Naive thymus-derived CD8-positive, alpha-beta T cell (primary cell): Measurements from ENCODE around the gene CX3CR1. TPM values are rescaled to one million over a fixed set of nuclear protein-coding genes. Genes with fewer than 3 reads are reported as not detected.

ENCODE experiments used
- ATAC-seq, 2 donors: fragments of 150-1000 bp; cut with Tn5 transposase in 1 of 2; sonication (Bioruptor Pico), chemical (Tn5 transposase) in 1 of 2; 1 replicate in 1 of 2; 2 replicates in 1 of 2; pipeline ENCODE4 v1.10.0; 2021; ENCODE audit warnings: mild to moderate bottlenecking in 2 of 2, moderate library complexity in 2 of 2
- POLR2A ChIA-PET: fragments of 350-600 bp; sonication (Branson Sonifier 250); formaldehyde crosslinking; loops from one replicate; lab custom pipeline; 2021; ENCODE audit warnings: antibody characterized with exemption; lab: Charles Lee
- DNase-seq, 10 donors: peaks; one replicate each; pipeline versions ENCODE4 v3.0.0 to v3.0.0-alpha.2; 2020 to 2022
- H3K27ac Mint-ChIP-seq, 10 donors: one replicate each; pipeline ENCODE4 v1.8.0; 2020 to 2022; ENCODE audit warnings: mild to moderate bottlenecking in 10 of 10, mixed read lengths in 10 of 10, moderate library complexity in 4 of 10, inconsistent platforms in 1 of 10
- H3K27me3 Mint-ChIP-seq, 5 donors: one replicate each; pipeline ENCODE4 v1.8.0; 2021 to 2022; ENCODE audit warnings: mixed read lengths in 5 of 5
- H3K36me3 Mint-ChIP-seq, 3 donors: one replicate each; pipeline ENCODE4 v1.8.0; 2020 to 2022; ENCODE audit warnings: mixed read lengths in 3 of 3, mild to moderate bottlenecking in 2 of 3, inconsistent platforms in 1 of 3
- H3K4me1 Mint-ChIP-seq, 4 donors: one replicate each; pipeline ENCODE4 v1.8.0; 2021 to 2022; ENCODE audit warnings: mixed read lengths in 4 of 4
- H3K4me3 Mint-ChIP-seq, 10 donors: one replicate each; pipeline ENCODE4 v1.8.0; 2020 to 2022; ENCODE audit warnings: mild to moderate bottlenecking in 10 of 10, mixed read lengths in 10 of 10, moderate library complexity in 6 of 10, inconsistent platforms in 1 of 10
- H3K9me3 Mint-ChIP-seq, 9 donors: one replicate each; pipeline ENCODE4 v1.8.0; 2020 to 2022; ENCODE audit warnings: mixed read lengths in 9 of 9, mild to moderate bottlenecking in 3 of 9, inconsistent platforms in 1 of 9, moderate library complexity in 1 of 9
- polyA plus RNA-seq, 3 donors: library from polyadenylated mRNA; unstranded; fragments of 300-500 nt; fragmentation: Illumina TruSeq; gene quantifications; one replicate each; pipeline ENCODE4 v1.2.3, GENCODE V29; 2021
- total RNA-seq, 8 experiments: library from RNA in 2 of 8; stranded (reverse) in 2 of 8; gene quantifications; one replicate each; pipeline ENCODE4 v1.2.3 and lab custom pipeline; 2021 to 2026

The CX3CR1 gene
- total and polyA plus RNA-seq, 5 experiments from 2014 or later, result 0.66 to 61.8 (median 2.8) TPM

DNA sequence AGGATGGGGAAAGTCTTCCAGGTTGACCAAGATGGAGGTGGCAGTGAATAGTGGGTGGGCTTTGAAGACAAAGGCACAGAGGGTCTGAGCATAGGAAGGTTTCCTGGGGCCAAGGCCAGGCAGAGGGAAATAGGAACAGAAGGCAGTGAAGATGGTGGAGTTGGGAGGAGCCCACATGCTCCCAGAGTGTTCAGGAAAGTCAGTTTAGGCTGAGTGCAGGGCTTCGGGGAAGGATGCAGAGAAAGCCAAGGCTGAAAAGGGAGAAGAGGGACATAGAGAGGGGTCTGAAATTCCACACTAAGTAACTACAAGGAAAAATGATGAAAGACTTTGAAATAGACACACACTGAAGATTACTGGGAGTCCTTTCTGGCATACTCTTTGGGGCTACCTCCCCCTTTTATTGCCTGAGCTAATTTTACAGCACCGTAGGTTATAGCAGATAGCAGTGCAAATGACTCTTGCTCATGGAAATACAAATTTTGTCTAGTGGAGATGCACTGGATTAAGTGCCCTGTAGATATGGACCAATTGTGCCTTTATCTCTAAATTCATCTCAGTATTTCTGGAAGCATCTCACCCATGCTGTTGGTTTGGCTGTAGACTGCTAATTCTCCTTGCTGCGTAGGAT, 3.8 kb downstream of the CX3CR1 start:
- ATAC-seq (no peak), DNase-seq (no peak)
- H3K4me1 Mint-ChIP-seq, result peaks cover 0 to 46% (median 6%) of the 10 kb centered on the region in 4 donors
- H3K36me3 Mint-ChIP-seq, result no peaks in the 10 kb centered on the region
- H3K27me3 Mint-ChIP-seq, result peaks cover 0 to 12% (median 2%) of the 10 kb centered on the region in 5 donors
- POLR2A ChIA-PET, result no interaction called here
- H3K4me3 Mint-ChIP-seq, result peak overlapping the region in 3 of 10 donors; percentile 0 to 93 (median 68)
- H3K27ac Mint-ChIP-seq, result peak overlapping the region in 3 of 10 donors; percentile 17 to 74 (median 40)
- no peaks in the 10 kb centered on the region for H3K9me3 Mint-ChIP-seq

DNA sequence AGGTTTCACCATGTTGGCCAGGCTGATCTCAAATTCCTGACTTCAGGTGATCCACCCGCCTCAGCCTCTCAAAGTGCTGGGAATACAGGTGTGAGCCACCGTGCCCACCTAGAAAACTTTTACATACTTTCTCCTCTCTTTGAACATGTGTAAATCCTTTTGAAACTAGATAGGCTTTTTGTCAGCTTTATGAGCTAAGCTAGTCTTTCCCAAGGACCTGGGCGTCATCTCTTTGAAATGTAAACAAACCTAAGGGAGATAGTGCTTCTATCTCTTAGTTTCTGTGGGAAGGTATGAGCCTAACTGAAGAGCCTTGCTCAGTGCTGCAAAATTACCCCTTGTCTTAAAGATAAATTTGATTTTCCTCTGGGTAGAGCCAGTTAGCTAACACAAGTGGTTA, 4.8 kb downstream of the CX3CR1 start:
- Mint-ChIP-seq H3K9me3 (no peaks in the 10 kb centered on the region), H3K4me3 (peak overlapping the region in 2 of 10 donors; percentile 59 to 68), H3K27me3 (peaks cover 0 to 12% (median 2%) of the 10 kb centered on the region in 5 donors), H3K36me3 (no peaks in the 10 kb centered on the region), H3K27ac (peak overlapping the region in 1 of 10 donors; percentile 67), H3K4me1 (peaks cover 0 to 48% (median 6%) of the 10 kb centered on the region in 4 donors)
- ATAC-seq (no peak), DNase-seq (no peak)
- POLR2A ChIA-PET, result no interaction called here

DNA sequence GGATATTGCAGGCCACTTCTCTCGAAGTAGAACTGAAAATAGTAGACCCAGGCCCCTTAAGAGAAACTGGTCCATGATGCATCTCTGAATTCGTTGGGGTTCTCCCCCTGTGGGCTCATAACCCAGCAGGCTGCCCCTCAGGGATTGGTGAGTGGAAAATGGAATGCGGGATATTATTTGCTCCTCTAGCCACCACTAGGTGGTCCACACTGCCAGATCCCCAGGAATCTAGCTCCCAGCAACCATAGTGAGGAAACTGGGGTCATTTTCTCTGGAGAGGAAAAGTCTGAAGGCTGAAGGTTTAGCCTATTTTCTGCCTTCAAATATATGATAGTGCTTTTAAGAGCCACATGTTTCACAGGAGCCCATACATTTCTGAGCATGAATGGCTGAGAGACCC, 6.7 kb downstream of the CX3CR1 start:
- Mint-ChIP-seq H3K27ac (peak overlapping the region in 1 of 10 donors; percentile 70), H3K27me3 (peaks cover 0 to 12% (median 2%) of the 10 kb centered on the region in 5 donors), H3K4me1 (peaks cover 0 to 58% (median 14%) of the 10 kb centered on the region in 4 donors), H3K4me3 (peak overlapping the region in 2 of 10 donors; percentile 19 to 24), H3K9me3 (no peaks in the 10 kb centered on the region), H3K36me3 (no peaks in the 10 kb centered on the region)
- POLR2A ChIA-PET, result no interaction called here
- ATAC-seq (no peak), DNase-seq (no peak)

DNA sequence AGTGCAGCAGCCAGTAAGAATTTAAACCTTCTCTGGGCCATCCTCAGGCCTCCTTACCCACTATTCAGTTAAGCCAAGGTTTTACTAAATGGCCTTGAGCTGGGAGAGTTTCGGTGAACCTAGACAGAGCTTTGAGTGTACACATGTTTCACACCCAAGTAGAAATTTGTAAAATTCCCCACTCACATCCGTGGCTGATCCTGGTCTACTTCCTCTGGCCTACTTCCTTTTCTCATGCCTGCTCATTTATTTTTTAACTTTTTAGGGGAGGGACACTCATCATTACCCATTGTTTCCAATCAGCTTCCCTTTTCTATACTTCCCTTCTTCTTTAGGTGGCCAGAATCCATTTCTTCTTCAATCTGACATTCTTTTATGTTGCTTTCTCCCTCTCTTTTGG, 7.6 kb downstream of the CX3CR1 start:
- POLR2A ChIA-PET, result no interaction called here
- Mint-ChIP-seq H3K36me3 (no peaks in the 10 kb centered on the region), H3K4me3 (peak overlapping the region in 2 of 10 donors; percentile 39 to 60), H3K9me3 (no peaks in the 10 kb centered on the region), H3K4me1 (peaks cover 4 to 65% (median 23%) of the 10 kb centered on the region in 4 donors), H3K27ac (peak overlapping the region in 2 of 10 donors; percentile 17 to 70), H3K27me3 (peaks cover 0 to 12% (median 2%) of the 10 kb centered on the region in 5 donors)
- ATAC-seq (no peak), DNase-seq (no peak)

DNA sequence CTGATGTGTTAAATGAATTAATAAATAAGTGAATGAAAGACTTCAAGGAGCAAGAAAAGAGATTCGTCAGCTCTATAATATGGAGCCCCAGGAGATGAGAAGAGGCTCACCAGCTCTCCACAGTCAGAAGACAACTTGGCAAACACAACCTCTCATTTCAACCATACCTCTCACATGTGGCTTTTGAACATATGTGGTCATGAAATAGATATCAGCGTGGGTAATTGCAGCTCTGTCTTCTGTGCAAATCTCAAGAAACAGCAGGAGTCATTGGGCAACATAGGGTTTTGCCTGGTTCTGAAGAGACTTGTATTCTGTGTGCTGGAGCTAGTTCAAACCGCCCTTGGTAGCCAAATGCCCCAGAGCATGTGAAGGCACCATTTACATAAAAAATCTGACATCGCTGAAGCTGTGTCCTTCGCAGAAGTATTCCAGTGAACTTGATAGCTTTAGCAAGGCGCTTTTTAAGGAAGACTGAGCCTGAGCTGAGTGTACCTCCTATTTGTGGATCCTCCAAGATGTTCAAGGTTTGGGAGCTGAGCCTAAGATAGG, 8.4 kb downstream of the CX3CR1 start:
- Mint-ChIP-seq H3K9me3 (no peaks in the 10 kb centered on the region), H3K4me3 (peak overlapping the region in 2 of 10 donors; percentile 41 to 43), H3K36me3 (no peaks in the 10 kb centered on the region), H3K4me1 (peaks cover 4 to 63% (median 20%) of the 10 kb centered on the region in 4 donors), H3K27ac (peak overlapping the region in 1 of 10 donors; percentile 70), H3K27me3 (peaks cover 0 to 10% (median 0%) of the 10 kb centered on the region in 5 donors)
- POLR2A ChIA-PET, result no interaction called here
- ATAC-seq (no peak), DNase-seq (no peak)

DNA sequence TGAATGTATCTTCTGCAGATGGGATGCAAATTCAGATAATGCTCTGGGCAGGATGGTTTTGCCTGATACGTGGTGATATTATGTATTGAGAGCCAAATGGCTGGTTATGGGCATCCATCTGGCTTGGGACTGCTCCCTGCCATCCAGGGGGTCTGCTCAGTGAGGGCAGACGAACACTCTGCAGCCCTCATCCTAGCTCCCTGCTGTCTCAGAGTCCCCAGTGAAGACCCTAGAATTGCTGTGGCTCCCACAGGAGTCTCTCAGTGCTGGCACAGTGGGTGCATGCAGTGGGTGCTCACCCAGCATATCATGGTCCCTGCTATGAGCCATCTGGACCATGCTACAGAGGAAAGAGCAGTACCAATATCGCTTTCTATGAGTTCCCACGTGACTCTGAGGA, 10.3 kb downstream of the CX3CR1 start:
- POLR2A ChIA-PET, result no interaction called here
- H3K9me3 Mint-ChIP-seq, result no peaks in the 10 kb centered on the region
- peaks cover 0 to under 1% (median 0%) of the 10 kb centered on the region in 5 donors for H3K27me3 Mint-ChIP-seq
- H3K27ac Mint-ChIP-seq, result peak overlapping the region in 2 of 10 donors; percentile 11 to 96
- H3K36me3 Mint-ChIP-seq, result no peaks in the 10 kb centered on the region
- H3K4me3 Mint-ChIP-seq, result peak overlapping the region in 1 of 10 donors; percentile 22
- ATAC-seq (no peak), DNase-seq (no peak)
- peaks cover 4 to 74% (median 20%) of the 10 kb centered on the region in 4 donors for H3K4me1 Mint-ChIP-seq

DNA sequence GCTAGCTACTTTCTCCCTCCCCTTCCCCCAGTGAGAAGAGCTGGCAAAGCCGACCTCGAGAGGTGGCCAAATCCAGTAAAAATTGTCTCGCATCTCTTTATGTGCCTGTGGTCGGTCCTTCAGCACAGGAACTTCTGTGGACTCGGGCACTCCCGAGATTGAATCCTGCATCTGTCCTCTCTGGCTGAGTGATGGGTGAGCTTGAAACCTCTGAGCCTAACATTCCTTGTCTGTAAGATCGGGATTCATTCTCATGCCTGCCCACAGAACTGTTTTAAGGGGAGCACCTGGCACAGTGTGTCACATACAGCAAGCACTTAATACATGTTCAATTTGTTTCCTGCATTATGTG, 11.3 kb downstream of the CX3CR1 start:
- H3K9me3 Mint-ChIP-seq, result no peaks in the 10 kb centered on the region
- no peak for DNase-seq
- H3K36me3 Mint-ChIP-seq, result no peaks in the 10 kb centered on the region
- H3K4me3 Mint-ChIP-seq, result peak overlapping the region in 2 of 10 donors; percentile 5 to 37
- H3K4me1 Mint-ChIP-seq, result peaks cover 8 to 80% (median 20%) of the 10 kb centered on the region in 4 donors
- POLR2A ChIA-PET, result no interaction called here
- ATAC-seq, result no peak
- H3K27me3 Mint-ChIP-seq, result peaks cover 0 to 10% (median 2%) of the 10 kb centered on the region in 5 donors
- H3K27ac Mint-ChIP-seq, result peak overlapping the region in 5 of 10 donors; percentile 57 to 96 (median 81)

DNA sequence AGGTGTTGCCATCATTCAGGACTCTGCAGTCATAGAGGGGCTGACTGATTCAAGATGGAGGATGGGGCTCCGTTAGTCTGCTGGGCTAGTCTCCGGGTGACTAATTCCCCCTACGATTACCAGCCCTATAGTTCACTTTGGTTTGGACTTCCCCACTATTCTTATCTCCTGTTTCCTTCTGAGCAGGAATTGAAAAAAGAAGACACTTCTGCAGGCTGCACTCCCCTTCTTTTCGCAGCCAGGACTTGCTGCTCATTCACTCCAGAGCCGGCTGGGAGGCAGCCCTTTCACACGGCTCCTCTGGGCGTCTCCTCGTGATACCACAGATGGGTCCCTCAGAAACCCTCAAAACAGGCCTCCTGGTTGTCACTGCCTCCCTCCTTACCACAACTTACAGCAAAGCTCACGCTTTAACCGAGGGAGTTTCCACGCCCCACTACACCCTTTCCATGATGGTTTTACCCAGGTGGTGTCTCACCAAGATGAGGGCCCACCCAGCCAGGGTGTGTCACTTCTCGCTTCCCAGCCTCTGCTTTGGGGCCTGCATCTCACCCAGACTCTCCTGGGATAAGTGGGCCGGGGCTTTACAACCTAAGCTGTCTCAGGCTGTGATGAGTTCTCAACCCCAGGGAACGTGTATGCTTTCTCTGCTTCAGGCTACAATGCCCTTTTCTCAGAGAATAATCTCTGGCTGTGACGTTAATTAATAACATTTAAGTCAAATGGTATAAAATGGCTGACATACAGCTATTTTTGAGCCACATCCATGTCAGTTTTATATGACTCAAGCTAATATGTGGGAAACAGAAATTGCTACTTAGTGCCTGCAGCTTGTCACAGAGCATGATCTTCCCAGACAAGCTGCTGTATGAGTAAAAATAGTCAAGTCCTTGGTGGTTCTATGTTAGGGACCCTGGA, 11.9 kb downstream of the CX3CR1 start:
- Mint-ChIP-seq H3K27ac (peak overlapping the region in 9 of 10 donors; percentile 49 to 96 (median 81)), H3K4me1 (peaks cover 8 to 86% (median 20%) of the 10 kb centered on the region in 4 donors), H3K36me3 (no peaks in the 10 kb centered on the region), H3K27me3 (peaks cover 0 to 16% (median 5%) of the 10 kb centered on the region in 5 donors), H3K9me3 (no peaks in the 10 kb centered on the region), H3K4me3 (peak overlapping the region in 7 of 10 donors; percentile 13 to 77 (median 50))
- peak; percentile 95 for ATAC-seq
- DNase-seq, result peak in 9 of 10 donors; percentile 7 to 66 (median 43)
- POLR2A ChIA-PET, result no interaction called here

DNA sequence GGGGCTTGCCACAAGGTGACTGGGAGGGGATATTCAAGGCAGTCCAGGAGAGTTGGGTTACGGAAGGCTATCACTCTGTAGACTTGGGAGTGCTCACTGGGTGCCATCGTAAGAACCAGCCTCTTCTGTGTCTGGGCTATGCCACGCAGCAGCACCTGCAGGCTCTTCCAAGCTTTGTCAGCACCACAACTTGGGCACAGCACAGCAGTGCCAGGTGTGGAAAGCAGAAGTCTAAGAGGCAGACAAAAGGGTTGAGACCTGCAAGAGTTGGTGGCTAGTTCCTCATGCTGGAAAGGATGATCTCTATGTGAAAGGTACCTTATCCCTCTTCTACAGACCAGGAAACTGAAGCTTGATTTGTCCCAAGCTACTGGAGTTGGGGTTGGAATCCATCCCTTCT, 15.8 kb downstream of the CX3CR1 start:
- POLR2A ChIA-PET, result interaction anchor here (1.0 kb wide), 1 partner anchor 20 kb away, joined by 3 read pairs; no protein-coding TSS in a partner anchor
- ATAC-seq (no peak), DNase-seq (no peak)
- Mint-ChIP-seq H3K9me3 (no peaks in the 10 kb centered on the region), H3K4me3 (peak overlapping the region in 1 of 10 donors; percentile 22), H3K4me1 (peaks cover 12 to 82% (median 27%) of the 10 kb centered on the region in 4 donors), H3K27ac (peak overlapping the region in 3 of 10 donors; percentile 32 to 71 (median 36)), H3K27me3 (peaks cover 0 to 18% (median 10%) of the 10 kb centered on the region in 5 donors), H3K36me3 (no peaks in the 10 kb centered on the region)

DNA sequence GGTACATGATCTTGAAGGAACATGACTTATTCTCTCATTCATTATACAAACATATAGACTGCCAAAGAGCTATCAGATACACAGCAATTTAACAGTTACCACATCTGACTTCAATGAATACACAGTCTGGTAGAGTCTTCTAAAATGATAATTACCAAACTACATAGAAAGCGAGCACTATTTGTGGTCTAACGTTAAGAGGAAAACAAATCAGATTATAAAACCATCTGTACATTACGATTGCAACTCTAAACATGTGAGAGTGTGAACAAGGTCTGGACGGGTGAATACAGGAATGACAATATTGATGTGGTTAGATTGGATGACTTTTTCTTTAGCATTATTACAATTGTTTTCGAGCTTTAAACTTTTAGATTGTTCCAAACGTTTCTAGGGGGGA, 16.3 kb downstream of the CX3CR1 start:
- H3K27ac Mint-ChIP-seq, result peak overlapping the region in 3 of 10 donors; percentile 4 to 71 (median 30)
- H3K9me3 Mint-ChIP-seq, result no peaks in the 10 kb centered on the region
- peaks cover 0 to 18% (median 10%) of the 10 kb centered on the region in 5 donors for H3K27me3 Mint-ChIP-seq
- H3K4me3 Mint-ChIP-seq, result peak overlapping the region in 2 of 10 donors; percentile 3 to 22
- H3K4me1 Mint-ChIP-seq, result peaks cover 15 to 84% (median 29%) of the 10 kb centered on the region in 4 donors
- ATAC-seq (no peak), DNase-seq (no peak)
- POLR2A ChIA-PET, result no interaction called here
- no peaks in the 10 kb centered on the region for H3K36me3 Mint-ChIP-seq

DNA sequence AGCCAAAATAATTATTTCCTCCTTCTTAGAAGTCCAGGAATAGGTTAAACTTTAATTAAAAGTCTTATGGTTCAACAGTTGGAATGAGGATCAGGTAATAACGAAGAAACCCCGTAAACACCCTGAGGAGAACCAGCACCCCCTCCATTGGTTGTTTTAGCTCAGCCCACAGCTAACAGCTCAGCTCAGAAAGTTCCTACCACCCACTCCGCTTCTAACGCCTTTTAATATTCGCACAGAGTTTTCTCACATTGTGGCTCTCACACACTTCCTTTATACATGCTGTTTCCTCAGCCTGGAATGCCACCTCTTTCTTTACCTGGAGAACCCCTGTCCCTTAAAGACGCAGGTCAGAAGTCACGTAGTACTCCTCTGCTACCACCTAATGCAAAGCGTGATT, 17.0 kb downstream of the CX3CR1 start:
- Mint-ChIP-seq H3K9me3 (no peaks in the 10 kb centered on the region), H3K36me3 (no peaks in the 10 kb centered on the region), H3K4me1 (peaks cover 13 to 82% (median 21%) of the 10 kb centered on the region in 4 donors), H3K27ac (peak overlapping the region in 4 of 10 donors; percentile 4 to 82 (median 50)), H3K4me3 (peak overlapping the region in 2 of 10 donors; percentile 1 to 37), H3K27me3 (peaks cover 0 to 22% (median 10%) of the 10 kb centered on the region in 5 donors)
- DNase-seq (no peak), ATAC-seq (no peak)
- POLR2A ChIA-PET, result no interaction called here

DNA sequence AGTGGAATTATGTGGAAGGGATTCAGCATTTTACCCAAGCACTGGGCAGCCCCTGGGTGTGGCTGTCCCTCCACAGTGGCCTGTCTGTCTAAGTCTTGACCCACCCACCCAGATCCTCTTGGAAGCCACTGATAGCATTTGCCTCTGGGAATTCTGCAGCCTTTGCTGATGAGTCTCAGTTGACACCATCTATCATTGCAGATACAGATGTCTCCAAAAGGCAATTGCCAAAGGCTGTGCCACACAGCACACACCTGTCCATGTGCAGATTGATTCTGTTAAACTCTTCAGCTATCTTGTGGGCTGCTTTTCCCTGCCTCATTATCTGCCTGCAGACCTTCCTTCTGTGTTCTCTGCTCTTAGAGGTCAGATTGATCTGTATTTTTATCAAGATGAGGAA, 18.1 kb downstream of the CX3CR1 start:
- peak overlapping the region in 1 of 10 donors; percentile 19 for H3K4me3 Mint-ChIP-seq
- peaks cover 0 to 33% (median 10%) of the 10 kb centered on the region in 5 donors for H3K27me3 Mint-ChIP-seq
- H3K36me3 Mint-ChIP-seq, result no peaks in the 10 kb centered on the region
- ATAC-seq (no peak), DNase-seq (no peak)
- H3K4me1 Mint-ChIP-seq, result peaks cover 11 to 84% (median 14%) of the 10 kb centered on the region in 4 donors
- H3K9me3 Mint-ChIP-seq, result no peaks in the 10 kb centered on the region
- peak overlapping the region in 3 of 10 donors; percentile 19 to 83 (median 25) for H3K27ac Mint-ChIP-seq
- POLR2A ChIA-PET, result interaction anchor here (0.8 kb wide), 1 partner anchor 33 kb away, joined by 4 read pairs; no protein-coding TSS in a partner anchor
